GM08714 (cell line): ENCODE measurements around the gene KRT74.

Source experiments
- H3K4me3 ChIP-seq: fragments of 200-500 bp; sonication (Bioruptor generic); 2 replicates; pipeline ENCODE4 v1.5.1; 2014; ENCODE audit warnings: mild to moderate bottlenecking, low read length, inconsistent platforms
- ZNF274 ChIP-seq: IDR thresholded peaks from 2 replicates; pipeline ENCODE4 v1.6.1; 2012; ENCODE audit warnings: mild to moderate bottlenecking, low read depth, low read length

KRT74 gene

DNA sequence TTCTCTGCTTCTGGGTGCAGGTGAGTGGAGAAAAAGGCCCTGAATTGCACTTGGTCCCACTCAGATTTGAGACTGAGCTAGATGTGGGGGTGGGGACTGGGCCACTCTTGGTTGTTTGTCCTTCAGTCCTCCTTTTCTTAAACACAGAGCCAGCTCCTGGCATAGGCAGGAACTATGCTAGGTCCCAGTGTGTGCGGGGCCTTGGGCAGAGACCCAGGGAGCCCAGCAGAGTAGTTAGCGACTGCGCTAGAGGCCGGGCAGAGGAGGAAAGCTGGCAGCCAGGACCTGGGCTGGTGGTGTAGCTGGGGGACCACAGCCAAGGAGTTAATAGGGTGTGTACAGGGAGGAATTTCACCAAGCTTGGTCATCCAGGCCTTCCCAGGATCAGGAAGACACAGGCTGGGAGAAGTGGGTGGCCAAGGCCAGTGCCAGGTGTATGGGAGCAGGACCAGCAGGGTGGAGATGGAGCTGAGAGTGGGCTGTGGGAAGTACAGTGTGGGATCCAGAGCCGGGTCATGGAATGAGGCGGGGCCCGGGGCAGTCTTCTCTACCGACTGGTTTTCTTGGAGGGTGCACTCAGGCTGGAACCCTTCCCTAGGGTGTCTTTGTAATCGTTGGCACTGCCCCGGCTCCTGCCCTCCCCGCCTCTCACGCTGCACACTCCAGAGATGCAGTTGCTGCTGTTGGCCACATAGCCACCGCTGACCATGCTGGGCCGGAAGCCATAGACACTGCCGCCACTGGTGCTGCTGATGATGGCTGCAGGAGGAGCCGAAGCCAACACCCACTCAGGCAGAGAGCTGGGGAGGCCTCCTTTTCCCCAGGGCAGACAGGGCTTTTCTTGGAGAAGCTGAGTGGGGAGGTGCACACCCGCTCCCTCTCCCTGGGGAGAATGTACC is 29.4 kb downstream of the KRT74 start:
- no peak for TF ChIP-seq ZNF274

DNA sequence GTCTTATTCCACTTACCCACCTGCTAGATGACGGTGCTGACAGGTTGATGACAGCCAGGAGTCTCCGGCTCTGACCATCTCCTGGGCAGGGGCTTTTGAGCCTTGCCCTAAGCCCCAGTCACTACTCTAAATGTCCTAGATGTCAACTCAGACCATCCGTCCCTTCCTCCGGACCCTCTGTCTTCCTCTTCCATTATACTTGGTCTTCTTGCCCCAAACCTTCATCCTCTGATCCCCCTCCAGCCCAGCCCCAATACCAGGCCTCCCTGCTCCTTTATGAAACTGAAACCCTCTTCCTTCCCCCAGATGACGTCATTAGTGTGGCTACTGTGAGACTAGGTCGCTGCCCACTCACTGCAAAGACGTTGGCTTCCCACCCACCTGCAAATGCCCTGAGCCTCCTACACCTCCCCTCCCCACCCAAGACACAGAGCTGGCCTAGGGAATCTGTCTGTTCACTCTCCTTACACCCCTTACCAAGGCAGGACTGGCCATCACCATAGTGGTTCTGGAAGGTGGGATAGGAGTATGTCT is 30.8 kb downstream of the KRT74 start:
- H3K4me3 ChIP-seq, result no peak overlapping the region
- TF ChIP-seq ZNF274, result no peak

More for the DNA sequence above, 29.4 kb downstream of the KRT74 start:
- H3K4me3 ChIP-seq, result no peak overlapping the region

DNA sequence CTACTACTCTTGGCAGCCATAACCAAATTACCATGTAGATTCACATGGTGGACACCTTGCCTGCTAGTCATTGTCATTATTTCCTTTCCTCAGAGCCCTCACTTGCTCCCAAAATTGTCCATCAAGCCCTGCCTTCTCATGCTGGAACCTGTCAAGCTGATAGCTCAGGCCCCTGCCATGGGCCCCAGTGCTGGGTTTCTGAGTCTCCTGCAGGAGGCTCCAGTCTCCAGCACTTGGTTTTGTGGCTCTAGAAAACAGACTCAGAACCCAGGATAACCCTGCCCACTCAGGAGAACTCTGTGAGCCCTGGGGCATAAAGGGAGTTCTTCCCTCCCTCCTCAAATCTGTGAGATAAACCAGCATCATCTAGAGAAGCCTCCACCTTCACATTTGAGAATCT is 31.5 kb downstream of the KRT74 start:
- no peak overlapping the region for H3K4me3 ChIP-seq
- TF ChIP-seq ZNF274, result no peak

DNA sequence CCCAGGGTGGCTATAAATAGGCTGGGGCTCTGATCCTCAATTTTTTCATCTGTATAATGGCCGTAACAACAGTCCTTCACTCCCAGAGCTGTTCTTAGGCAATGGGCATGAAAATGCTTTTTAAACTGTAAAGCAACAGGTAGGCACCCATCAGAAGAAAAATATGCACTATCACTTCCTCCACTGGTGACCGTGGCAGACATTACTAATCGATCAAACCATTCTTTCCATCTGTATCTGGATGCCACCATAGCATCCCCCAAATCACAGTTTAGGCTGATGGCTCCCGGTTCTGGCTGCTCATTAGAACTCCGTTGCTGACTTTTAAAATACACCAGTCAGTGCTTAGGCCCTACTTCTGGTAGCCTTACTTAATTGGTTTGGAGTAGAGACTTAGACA is 31.9 kb downstream of the KRT74 start:
- no peak overlapping the region for H3K4me3 ChIP-seq
- no peak for TF ChIP-seq ZNF274

DNA sequence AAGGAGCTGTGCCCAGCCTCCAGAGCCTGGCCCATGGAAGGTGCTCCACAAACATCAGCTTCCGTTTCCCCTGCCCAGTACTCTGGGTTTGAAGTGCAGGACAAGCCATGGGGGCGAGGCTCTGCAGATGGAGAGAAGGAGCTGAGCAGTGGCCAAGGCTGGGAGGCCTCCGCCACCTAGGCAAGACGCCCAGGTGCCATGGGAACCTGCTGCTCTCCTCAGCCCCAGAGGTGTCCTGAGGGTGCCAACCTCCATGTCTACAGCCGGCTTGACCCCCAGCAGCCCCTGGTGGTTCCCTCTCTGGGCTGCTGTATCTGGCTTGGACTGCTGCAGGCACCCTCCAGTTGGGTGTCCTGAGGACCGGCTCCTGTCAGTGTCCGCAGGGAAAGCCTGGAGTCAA is 33.1 kb downstream of the KRT74 start:
- no peak for TF ChIP-seq ZNF274
- no peak overlapping the region for H3K4me3 ChIP-seq

DNA sequence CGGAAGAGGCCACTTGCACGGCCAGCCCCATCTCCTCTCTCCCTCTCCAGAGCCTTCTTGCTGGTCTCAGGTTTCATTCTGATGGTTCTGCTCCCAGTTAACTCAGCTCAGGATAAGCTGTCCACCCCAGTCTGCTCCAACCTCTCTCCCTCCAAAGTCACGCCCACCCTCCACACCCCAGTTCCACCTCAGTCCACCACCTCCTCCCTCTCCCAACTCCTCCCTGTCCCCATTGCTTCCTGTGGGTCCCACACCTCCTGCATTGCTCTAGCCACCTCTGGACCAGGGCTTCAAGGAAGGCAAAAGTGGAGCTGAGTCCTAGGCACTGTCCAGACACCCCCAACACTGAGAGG is 33.8 kb downstream of the KRT74 start:
- no peak for TF ChIP-seq ZNF274
- no peak overlapping the region for H3K4me3 ChIP-seq

DNA sequence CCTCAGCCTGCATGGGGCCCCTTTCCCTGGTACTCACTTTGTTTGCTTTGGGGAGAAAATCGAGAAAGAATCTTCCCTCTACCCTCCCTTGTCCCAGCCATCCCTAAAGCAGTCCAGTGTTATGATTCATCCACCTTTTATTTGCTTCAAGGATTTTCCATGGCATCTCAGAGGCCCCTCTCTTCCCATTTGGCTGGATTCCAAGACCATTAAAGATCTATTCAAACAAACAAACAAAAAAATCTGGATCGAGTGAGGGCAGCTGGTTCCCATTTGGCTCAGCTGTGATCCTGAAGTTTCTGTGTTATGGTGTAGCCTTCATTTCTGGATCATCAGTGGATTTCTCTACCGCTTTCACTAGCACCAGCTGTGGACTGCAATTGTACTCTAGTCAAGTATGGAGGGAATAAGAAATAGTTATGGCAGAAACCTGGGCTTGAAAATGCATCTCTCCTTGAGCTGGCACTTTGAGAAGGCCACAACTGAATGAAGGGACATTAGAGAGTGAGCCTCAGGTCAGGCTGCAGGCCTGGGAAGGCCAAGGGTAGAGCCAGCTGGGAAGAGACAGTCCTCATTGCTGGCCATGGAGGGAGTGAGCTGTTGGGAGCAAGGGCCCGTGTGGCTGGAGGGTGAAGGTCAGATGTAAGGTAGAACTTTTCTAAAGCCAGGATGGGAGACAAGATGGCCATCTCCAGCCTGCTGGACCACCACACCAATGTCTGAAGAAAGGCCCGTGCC is 34.4 kb downstream of the KRT74 start:
- H3K4me3 ChIP-seq, result no peak overlapping the region
- TF ChIP-seq ZNF274, result no peak

DNA sequence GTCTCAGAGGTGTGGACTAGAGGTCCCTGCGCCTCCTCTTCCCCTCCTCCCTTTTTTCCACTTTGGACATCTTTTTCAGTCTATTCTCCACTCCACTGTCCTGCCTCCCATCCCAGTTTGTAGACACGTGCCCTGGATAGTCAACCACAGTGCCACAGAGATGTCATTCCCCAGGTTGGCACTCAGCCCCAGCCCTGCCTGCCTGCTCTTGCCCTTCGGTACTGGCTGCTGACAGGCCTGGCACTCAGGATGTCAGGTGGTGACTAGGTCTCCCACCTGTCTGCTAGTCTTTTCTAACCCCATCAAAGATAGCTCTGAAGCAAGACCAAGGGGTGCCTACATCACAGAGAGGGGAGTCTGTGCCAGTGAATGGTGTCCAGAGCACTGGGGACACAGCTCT is 36.5 kb downstream of the KRT74 start:
- H3K4me3 ChIP-seq, result no peak overlapping the region
- TF ChIP-seq ZNF274, result no peak

DNA sequence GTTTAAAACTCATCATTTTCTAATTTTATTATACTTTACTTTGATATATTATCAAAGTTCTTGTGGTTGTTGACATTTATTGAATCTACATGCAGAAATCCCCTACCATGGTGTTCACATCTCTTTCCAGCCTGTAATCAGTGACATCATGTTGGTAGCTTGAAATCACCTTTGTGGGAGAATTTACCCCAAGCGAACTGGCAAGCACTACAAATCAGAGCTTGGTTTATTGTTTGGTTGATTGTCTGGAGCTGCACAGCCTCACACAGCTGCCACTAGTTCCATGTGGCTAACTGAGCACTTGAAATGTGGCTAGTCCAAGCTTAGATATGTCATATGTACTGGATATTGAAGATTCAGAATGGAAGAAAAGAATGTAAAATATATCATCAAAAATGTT is 38.1 kb downstream of the KRT74 start:
- no peak for TF ChIP-seq ZNF274
- no peak overlapping the region for H3K4me3 ChIP-seq

DNA sequence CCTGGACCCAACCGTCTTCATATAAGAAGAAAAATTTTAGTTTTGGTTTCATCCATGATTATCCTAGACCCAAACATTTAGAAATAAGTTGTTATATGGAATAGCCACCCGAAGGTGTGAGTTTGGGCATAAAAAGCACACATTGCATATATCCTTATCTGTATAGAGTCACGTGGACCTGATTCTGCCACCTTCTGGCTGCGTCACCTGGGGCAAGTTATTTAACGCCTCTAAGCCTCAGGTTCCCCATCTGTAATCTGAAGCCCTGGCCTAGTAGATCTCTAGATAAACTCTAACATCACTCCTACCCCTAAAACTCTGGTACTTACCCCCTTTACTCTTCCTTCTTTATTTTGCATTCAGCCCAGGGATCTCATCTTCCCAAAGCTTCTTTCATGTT is 39.2 kb downstream of the KRT74 start:
- no peak overlapping the region for H3K4me3 ChIP-seq
- TF ChIP-seq ZNF274, result no peak

DNA sequence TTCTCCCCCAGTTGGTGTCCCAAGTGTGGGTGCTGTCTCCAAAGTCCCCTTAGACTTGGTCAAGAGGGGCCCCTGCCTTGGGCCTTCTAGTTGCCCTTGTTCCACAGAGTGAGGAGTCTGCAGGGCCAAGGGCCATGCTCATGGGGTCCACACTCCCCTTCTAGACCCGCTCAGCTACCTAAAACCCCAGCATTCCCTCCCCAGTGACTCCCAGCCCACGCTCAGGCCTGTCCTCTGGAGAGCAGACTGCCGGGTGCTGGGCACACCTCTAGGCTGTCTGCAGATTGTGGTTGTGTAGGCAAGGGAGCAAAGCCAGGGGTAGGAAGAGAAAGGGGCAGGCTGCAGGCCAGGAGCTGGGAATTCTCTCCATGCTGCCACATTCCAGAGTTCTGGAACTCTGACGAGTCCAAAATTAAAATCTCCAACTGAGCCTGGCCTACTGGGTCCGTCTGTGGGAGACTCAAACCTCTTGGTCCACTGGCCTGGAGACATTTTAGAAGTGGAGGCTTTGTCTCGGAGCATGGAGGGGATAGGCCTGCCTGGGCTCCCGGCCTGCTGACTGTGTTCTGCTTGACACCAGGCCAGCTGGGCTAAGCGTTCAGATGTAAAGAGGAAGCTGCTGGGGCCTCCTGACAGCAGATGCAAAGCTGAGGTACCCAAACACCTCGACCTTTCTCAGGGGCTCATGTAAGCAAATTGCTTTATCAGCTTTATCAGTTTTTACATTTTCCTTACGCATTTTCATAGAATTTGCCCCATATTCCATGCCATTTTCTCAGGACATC is 39.8 kb downstream of the KRT74 start:
- no peak overlapping the region for H3K4me3 ChIP-seq

DNA sequence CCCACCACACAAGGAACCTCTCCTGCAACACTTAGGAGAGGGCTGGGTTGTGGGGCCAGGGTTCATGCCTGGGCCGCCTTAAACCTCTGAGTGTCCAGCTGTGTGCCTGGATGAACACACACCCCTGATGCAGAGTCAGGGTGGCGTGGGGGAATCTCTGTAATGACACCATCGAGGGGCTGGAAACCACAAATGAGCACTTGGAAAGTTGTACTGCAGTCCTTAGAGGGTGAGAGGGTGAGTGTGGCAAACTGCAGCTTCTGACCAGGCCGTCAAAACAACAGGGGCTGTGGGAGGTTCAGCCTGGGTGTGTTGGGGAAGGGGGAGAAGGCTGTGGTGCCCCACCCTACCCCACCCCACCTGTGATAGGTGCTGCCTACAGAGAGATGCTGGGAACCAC is 41.0 kb downstream of the KRT74 start:
- H3K4me3 ChIP-seq, result no peak overlapping the region
- no peak for TF ChIP-seq ZNF274

More for the DNA sequence above, 39.8 kb downstream of the KRT74 start:
- no peak for TF ChIP-seq ZNF274

DNA sequence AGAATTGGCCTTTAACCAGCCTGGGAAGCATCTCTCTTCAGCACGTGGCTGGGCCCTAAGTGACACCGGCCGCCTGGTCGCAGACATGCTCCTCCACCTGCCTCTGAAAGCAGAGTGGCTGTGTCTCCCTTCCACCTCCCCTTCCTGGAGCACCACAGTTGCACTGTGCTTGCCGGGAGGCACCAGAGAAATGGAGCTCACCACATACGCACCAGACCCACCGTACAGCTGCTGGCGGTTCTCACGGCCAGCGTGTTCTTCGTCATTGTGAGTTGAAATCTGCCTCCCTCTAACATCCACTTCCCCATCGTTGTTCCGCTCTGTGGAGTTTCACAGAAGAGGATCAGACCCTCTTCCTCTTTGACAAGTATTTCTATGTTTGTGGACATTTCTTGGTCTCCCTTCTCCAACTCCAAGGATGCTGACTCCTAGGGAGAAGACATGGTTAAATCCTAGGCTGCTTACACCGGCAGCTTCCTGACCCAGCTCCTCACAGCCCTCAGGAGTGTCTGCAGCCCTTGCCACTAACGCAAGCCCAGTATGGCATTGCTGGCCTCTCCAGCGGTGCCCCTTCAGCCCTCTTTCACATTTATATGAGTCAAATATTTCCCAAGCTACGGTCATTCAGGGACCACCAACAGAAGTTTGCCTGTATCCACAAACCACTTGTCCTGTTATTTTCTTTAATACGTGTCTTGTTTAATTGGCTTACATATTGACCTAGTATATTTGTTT is 41.9 kb downstream of the KRT74 start:
- no peak for TF ChIP-seq ZNF274
- no peak overlapping the region for H3K4me3 ChIP-seq

DNA sequence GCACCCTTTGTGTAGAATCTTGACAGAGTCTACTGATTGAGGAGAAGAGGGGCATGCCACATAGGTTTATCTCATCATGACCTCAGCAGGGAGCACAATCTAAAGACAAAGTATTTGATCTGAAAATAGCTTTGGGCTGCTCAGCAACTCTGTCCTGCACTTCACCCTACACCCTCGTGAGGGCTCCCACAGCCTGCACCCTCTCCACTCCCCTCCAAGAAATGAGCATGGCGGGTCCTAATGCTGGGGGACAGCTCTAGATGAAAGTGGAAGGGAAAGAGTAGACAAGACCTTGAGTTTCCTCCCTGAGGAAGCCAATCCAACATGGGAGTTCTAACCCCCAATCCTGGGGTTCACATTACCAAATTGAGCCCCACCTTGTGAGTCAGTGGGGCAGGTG is 42.7 kb downstream of the KRT74 start:
- TF ChIP-seq ZNF274, result no peak

More for the DNA sequence above, 42.7 kb downstream of the KRT74 start:
- H3K4me3 ChIP-seq, result no peak overlapping the region
